ENCODE measurements around the gene FRA10AC1.

The FRA10AC1 gene

GRCh38 chr10:93622942-93623341 is 79.5 kb downstream of the FRA10AC1 start:
- FAIRE-seq = no peak

- FAIRE-seq = no peak
Measured at GRCh38 chr10:93620925-93621324, 81.5 kb downstream of the FRA10AC1 start.

Data from colon (tissue), 2 donors.